ENCODE data around the gene SLX4IP.
A peak's percentile ranks its signal among the peaks of the same experiment; 100 is the strongest.
"Not testable (repeated sequence)": the region's sequence is repeated elsewhere in the genome, so short reads cannot be mapped to it uniquely, and the experiment has no call there.

SLX4IP gene

GRCh38 chr20:10434832-10435812, at the start of gene SLX4IP:
Gene SLX4IP (plus strand): TSS chr20:10435305. CDS start chr20:10458205, 22,900 bp downstream.
- peak; percentile 98 for DNase-seq

GRCh38 chr20:10385850-10386544, 49.1 kb upstream of the SLX4IP start:
- DNase-seq, result no peak

- no peak for DNase-seq
Observed at GRCh38 chr20:10387686-10388085, 47.4 kb upstream of the SLX4IP start.

GRCh38 chr20:10388597-10388996, 46.5 kb upstream of the SLX4IP start:
- DNase-seq, result no peak

DNA sequence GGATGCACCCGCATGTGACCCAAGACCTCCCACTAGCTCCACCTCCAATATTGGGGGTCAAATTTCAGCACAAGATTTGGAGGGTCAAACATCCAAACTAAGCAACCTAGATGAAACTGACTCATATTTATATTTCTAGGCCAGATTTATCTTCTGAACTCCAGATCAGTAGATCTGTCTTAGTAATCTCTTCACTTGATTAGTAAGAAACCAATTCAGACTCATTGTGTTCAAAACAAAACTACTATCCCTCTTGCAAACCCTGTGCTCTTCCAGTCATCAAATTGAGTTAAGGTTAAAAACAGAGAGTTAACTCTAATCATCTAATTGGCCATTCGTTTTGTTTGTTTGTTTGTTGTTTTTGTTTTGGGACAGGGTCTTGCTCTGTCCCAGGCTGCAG, 44.4 kb upstream of the SLX4IP start:
- no peak for DNase-seq

GRCh38 chr20:10394752-10395151, 40.4 kb upstream of the SLX4IP start:
- not testable (repeated sequence) for DNase-seq

- no peak for DNase-seq
Observed at GRCh38 chr20:10398834-10399369, 36.2 kb upstream of the SLX4IP start.

DNA sequence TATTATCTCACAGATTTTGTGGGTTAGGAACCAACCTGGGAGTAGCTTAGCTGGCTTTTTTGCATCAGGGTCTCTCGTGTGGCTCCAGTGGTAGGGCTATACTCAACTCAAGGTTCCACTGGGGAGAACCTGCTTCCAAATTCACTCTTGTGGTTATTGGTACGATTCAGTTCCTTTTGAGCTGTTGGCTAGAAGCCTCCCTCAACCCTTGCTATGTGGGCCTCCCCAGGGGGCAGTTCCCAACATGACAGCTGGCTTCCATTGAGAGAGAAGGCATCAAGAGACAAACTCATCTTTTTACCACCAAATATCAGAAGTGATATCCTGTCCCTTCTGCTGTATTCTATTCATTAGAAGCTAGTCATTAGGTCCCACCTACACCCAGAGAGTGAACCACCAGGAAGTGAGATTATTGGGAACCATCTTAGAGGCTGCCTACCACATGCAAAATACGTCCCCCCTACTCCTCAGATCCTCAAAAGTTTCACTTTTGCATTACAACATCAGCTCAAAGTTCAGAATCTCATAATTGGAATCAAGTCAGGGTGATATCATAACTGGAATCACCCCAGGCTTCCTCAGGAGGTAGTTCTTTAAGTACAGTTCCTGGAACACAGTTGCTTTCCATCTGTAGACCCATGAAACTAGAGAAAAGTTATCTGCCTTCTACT, 32.0 kb upstream of the SLX4IP start:
- DNase-seq, result no peak

GRCh38 chr20:10404023-10404628, 31.0 kb upstream of the SLX4IP start:
- DNase-seq, result no peak

DNA sequence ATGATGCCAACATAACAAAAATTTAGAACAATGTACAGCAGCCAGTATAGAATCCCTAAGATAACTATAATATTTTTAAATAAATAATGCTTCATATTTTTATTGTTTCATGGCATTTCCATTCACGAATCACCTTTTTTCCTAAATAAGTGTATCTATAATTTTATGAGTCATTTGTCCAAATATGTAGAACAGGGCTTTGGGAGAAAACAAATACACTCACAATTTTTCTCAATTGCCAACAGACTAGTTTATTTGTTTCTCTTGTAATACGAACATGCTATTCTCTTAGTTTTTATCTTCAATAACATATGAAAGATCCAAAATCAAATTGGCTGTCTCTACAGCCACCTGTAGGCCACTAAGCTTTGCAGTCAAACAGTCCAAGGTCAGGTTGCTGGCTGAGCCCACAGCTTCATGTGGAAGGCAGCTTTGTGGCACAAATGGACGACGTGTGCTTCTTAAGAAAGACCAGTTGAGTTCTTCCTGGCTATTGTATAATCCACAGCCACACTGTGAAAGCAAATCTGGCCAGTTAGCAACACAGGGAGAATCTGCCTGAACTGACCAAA, 30.1 kb upstream of the SLX4IP start:
- DNase-seq, result no peak

DNA sequence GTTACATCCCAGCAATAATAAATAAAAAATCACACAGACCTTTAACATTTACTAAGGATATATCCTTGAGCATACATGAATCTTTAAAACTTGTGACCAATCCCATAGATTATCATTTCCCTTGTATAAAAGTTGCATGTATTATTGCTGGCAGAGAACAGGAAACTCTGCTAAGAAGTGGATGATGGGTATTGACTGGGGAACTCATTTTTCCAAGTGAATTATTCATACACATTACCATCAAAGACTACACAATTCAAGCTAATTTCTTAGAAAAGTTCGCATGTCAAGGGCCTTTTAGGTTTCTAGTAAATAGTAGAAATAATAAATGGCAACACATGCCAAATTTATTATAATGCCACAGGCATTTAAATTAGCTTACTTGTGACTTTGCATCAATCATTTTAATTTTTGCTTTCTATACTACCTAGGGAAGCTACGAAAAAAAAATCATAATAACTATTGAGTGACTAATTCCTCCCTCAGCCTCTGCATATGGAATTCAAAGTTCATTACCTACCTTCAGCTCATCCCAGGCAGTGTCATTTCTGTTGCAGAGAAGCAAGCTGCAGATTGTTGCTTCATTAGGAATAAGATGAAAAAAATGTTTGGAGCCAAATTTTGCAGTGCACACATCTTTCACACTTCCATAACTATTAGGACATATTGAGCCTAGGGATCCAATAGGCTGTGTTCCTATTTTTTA, 26.8 kb upstream of the SLX4IP start:
- no peak for DNase-seq

- no peak for DNase-seq
Observed at GRCh38 chr20:10411673-10412072, 23.4 kb upstream of the SLX4IP start.

DNA sequence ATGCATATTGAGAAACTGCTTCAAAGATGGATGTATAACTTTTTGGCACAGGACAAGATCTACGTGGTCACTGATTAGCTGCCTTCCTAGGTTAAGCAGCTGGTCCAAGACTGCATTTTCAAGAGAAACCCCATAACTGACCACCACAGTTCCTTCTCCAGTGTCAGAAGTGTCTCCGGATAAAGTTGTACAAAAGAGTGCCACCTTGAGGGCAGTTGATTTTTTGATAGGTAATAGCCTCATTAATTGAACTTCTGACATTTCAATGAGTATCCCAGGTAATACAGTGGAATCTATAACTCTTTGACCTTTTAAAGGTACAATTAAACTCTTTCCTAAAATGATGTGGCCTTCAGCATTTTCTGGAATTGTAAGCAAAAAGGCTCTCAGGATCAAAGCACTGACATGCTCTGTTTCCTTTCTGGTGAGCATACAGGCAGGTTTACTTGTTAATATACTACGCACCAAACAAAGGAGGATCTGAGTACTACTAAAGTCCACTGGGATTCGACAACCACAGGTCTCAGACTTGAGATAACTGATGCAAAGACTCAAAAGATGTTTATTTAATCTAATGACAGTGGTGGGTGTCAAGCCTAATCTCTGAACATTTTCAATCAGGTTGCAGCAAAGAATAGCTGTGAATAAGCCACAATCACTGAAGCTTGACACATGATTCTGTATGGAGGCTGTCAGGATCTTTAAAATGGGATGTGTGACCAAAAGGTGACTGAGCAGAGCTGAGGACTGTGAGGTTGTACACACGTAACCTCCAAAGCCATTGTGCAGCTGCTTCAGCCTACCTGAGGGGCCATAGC, 22.3 kb upstream of the SLX4IP start:
- no peak for DNase-seq

DNA sequence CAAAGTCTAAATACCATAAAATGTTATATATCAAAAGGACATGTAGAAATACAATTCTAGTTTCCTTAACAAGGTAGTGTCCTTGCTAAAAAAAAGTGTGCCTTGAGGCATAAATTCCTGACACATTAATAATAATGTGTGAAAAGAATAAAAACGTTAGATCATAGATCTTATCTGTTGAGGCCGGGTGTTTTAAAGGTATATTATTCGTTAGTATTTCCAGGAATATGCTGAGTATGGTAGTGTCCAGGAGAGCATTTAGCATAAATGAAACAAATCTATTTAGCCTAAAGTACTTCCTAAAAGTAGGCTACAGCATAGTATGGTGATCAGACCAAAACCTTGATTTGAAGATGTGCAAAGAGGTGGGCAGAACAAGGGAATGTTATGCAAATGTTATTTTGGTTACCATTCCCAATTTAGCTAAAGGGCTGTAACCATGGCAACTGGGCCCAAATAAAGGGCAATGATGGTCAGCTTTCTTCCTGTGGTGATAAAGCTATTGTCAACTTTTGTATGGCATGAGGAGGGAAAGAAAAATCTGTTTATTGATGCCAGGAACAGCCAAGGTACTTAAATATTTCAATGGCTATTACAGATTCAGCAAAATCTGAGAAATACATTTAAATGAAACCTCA, 20.0 kb upstream of the SLX4IP start:
- peak; percentile 50 for DNase-seq

GRCh38 chr20:10417218-10417617, 17.9 kb upstream of the SLX4IP start:
- DNase-seq, result not testable (repeated sequence)

DNA sequence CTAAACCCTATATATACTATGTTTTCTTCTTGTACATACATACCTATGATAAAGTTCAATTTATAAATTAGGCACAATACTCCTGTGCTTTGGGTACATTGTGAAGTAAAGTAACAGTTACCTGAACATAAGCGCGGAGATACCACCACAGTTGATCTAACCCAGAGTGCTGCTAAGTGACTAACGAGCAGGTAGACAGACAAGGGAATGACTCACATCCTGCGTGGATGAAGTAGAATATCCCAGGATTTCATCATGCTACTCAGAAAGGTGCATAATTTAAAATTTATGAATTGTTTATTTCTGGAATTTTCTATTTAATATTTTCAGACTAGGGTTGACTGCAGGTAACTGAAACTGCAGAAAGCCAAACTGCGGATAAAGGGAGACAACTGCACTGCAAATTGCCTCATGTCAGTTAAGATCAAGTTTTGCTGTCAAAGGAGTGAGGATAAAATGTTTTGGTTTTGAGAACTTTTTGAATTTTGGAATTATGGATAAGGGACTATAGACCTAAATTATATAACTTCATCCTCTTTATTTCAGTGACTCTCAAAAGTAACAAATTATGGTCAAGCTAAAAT, 15.5 kb upstream of the SLX4IP start:
- no peak for DNase-seq

DNA sequence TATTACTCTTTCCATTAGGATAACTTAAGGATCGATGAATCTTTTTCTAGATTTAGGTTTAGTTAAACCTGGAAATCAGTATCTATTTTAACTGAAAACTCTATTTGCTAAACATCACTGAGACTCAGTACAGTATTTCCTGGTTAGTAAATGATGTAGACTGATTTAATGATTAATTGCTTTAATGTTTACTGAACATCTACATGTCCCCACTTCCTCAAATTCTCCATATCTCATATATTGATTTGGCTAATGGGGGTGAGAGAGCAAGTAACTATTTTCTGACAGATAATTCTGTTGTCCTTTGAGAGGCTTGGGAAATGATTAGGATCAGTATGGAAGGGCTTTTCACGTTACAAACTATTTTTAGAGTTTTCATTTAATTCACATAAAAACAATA, 11.4 kb upstream of the SLX4IP start:
- no peak for DNase-seq

DNA sequence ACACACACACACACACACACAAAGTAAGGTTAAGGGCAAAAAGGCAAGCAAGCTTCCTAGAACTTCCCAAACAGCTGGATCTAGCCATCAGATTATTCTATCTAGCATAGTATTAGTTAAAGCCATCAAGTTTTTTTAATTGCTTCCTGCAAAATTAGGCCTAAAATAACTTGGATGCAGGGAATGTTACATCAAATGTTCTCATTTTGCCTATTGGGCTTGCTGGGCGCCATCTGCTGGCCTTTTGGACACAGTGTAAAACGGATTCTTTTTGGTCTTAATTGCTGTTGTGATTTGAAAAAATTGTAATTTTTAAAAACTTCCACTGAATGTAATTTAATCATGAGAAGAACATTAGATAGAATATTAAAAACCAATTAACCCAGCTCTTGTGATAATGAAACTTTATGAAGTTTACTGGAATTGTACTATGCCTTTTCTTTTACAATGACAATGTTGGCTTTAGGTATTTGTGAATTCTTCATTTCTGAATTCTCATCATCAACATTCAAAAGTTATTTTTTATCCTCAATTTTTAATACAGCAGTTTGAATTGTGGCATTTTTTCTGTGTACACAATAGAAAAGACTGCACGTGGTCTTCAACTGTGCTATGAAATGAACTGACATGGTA, 7.9 kb upstream of the SLX4IP start:
- DNase-seq, result peak; percentile 42

DNA sequence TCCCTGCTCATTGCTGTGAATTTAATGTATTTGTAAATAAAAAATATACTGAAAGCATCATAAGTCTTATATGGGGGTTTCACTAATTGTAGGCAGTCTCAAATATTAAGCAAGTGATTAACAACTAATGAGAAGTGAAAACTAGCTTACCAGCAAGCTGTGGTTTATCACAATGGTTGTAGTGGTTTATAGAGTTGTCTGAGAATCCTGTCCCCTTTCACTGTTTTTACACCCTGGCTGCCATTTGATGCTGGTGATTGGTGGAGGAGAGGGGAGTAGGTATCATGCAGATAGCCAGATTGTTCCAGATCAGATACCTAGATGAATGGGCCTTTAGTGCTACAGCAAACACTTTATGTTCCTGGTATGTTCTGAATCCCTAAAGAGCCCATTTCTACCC, 7.1 kb upstream of the SLX4IP start:
- DNase-seq, result no peak
